DOHH2 (cell line): ENCODE results near the gene HOXB7.

Experiments
- H3F3A ChIP-seq: fragments of 200-600 bp; sonication (generic), shearing (Covaris generic); 2 replicates; pipeline ENCODE4 v1.6.0; 2016; ENCODE audit warnings: antibody characterized with exemption, mild to moderate bottlenecking; ENCODE audit not compliant: control insufficient read depth, insufficient read depth
- H3K27ac ChIP-seq: fragments of 200-600 bp; sonication (generic); 2 replicates; pipeline ENCODE4 v1.5.1; 2014; ENCODE audit warnings: low read depth, mild to moderate bottlenecking, low read length, moderate library complexity
- H3K27me3 ChIP-seq: fragments of 200-600 bp; sonication (generic); 2 replicates; pipeline ENCODE4 v1.6.1; 2014; ENCODE audit warnings: mild to moderate bottlenecking, low read length, mixed read lengths; ENCODE audit not compliant: control insufficient read depth
- H3K36me3 ChIP-seq: fragments of 200-600 bp; sonication (generic); 2 replicates; pipeline ENCODE4 v1.6.1; 2014; ENCODE audit warnings: mild to moderate bottlenecking, low read length, moderate library complexity, mixed read lengths; ENCODE audit not compliant: control insufficient read depth
- H3K4me1 ChIP-seq: fragments of 200-600 bp; sonication (generic); 2 replicates; pipeline ENCODE4 v1.6.1; 2014; ENCODE audit warnings: mild to moderate bottlenecking, low read length, mixed read lengths; ENCODE audit not compliant: control insufficient read depth
- H3K4me2 ChIP-seq: fragments of 200-600 bp; sonication (generic); 2 replicates; pipeline ENCODE4 v1.6.0; 2014; ENCODE audit warnings: mild to moderate bottlenecking, low read length, moderate library complexity
- H3K4me3 ChIP-seq: fragments of 200-600 bp; sonication (generic); 2 replicates; pipeline ENCODE4 v1.5.1; 2014; ENCODE audit warnings: mild to moderate bottlenecking, low read length, mixed read lengths
- H3K79me2 ChIP-seq: fragments of 200-600 bp; sonication (generic); 2 replicates; pipeline ENCODE4 v1.6.1; 2014; ENCODE audit warnings: mild to moderate bottlenecking, low read length, mixed read lengths; ENCODE audit not compliant: control insufficient read depth
- H3K9me2 ChIP-seq: fragments of 200-600 bp; sonication (generic); replicated peaks from 2 replicates; pipeline ENCODE4 v1.6.1; 2014; ENCODE audit warnings: mild to moderate bottlenecking, low read length, mixed read lengths; ENCODE audit not compliant: control insufficient read depth
- H3K9me3 ChIP-seq: fragments of 200-600 bp; sonication (generic); 2 replicates; pipeline ENCODE4 v1.6.1; 2014; ENCODE audit warnings: antibody characterized with exemption, low read length, mixed read lengths; ENCODE audit not compliant: control insufficient read depth, insufficient read depth
- H4K20me1 ChIP-seq: fragments of 200-600 bp; sonication (generic); 2 replicates; pipeline ENCODE4 v1.6.0; 2014; ENCODE audit warnings: low read depth, mild to moderate bottlenecking, antibody characterized with exemption, low read length, moderate library complexity; ENCODE audit not compliant: control insufficient read depth, insufficient read depth
- CTCF ChIP-seq: fragments of 200-600 bp; sonication (generic); IDR thresholded peaks from one replicate; pipeline ENCODE4 v1.5.1; 2014; ENCODE audit warnings: antibody characterized with exemption, mild to moderate bottlenecking, low read depth, low read length; ENCODE audit not compliant: poor library complexity, severe bottlenecking
- EZH2phosphoT487 ChIP-seq: fragments of 200-600 bp; sonication (generic); IDR thresholded peaks from 2 replicates; pipeline ENCODE4 v1.6.1; 2017; ENCODE audit warnings: borderline replicate concordance, mild to moderate bottlenecking, antibody characterized with exemption, low read length, moderate library complexity, mixed read lengths

HOXB7 gene

GRCh38 chr17:48588074-48588415 lies 22.8 kb downstream of the HOXB7 start:
- peaks cover 88% of the 10 kb centered on the region for H3K27me3 ChIP-seq
- no peaks in the 10 kb centered on the region for H3K9me2 ChIP-seq
- H3K4me2 ChIP-seq, result no peak overlapping the region
- peaks cover 7% of the 10 kb centered on the region; the same call in 1 of the 2 replicates for H4K20me1 ChIP-seq
- H3K27ac ChIP-seq, result no peak overlapping the region
- no peak overlapping the region for H3K4me3 ChIP-seq
- no peaks in the 10 kb centered on the region for H3K36me3 ChIP-seq
- H3K79me2 ChIP-seq, result no peaks in the 10 kb centered on the region
- no peaks in the 10 kb centered on the region for H3F3A ChIP-seq
- H3K9me3 ChIP-seq, result no peaks in the 10 kb centered on the region
- H3K4me1 ChIP-seq, result peaks cover 15% of the 10 kb centered on the region
- no peak for TF ChIP-seq CTCF
- no peak for TF ChIP-seq EZH2phosphoT487

GRCh38 chr17:48587276-48588073 lies 23.3 kb downstream of the HOXB7 start:
- no peak for TF ChIP-seq CTCF
- no peak for TF ChIP-seq EZH2phosphoT487
- H3K36me3 ChIP-seq, result no peaks in the 10 kb centered on the region
- no peaks in the 10 kb centered on the region for H3F3A ChIP-seq
- peaks cover 89% of the 10 kb centered on the region for H3K27me3 ChIP-seq
- H3K27ac ChIP-seq, result no peak overlapping the region
- peaks cover 15% of the 10 kb centered on the region for H3K4me1 ChIP-seq
- H3K9me3 ChIP-seq, result no peaks in the 10 kb centered on the region
- H3K9me2 ChIP-seq, result no peaks in the 10 kb centered on the region
- no peaks in the 10 kb centered on the region for H3K79me2 ChIP-seq
- no peak overlapping the region for H3K4me2 ChIP-seq
- H4K20me1 ChIP-seq, result peaks cover 7% of the 10 kb centered on the region; the same call in 1 of the 2 replicates
- no peak overlapping the region for H3K4me3 ChIP-seq

GRCh38 chr17:48586355-48587258 lies 24.2 kb downstream of the HOXB7 start:
- Histone ChIP-seq H3K4me2 (peak overlapping the region; percentile 60), H3K9me2 (no peaks in the 10 kb centered on the region), H3K27ac (no peak overlapping the region), H3K36me3 (no peaks in the 10 kb centered on the region), H3F3A (no peaks in the 10 kb centered on the region), H3K79me2 (no peaks in the 10 kb centered on the region), H3K4me1 (peaks cover 15% of the 10 kb centered on the region), H3K4me3 (peak overlapping the region; percentile 57), H3K27me3 (peaks cover 94% of the 10 kb centered on the region), H3K9me3 (no peaks in the 10 kb centered on the region), H4K20me1 (peaks cover 7% of the 10 kb centered on the region; the same call in 1 of the 2 replicates)
- TF ChIP-seq CTCF (no peak), EZH2phosphoT487 (peak; percentile 94)
